Measurements from ENCODE around the gene SERINC1.

GRCh38 chr6:122449069-122449468 is 22.5 kb downstream of the SERINC1 start:
- TF ChIP-seq, protein P1, sequence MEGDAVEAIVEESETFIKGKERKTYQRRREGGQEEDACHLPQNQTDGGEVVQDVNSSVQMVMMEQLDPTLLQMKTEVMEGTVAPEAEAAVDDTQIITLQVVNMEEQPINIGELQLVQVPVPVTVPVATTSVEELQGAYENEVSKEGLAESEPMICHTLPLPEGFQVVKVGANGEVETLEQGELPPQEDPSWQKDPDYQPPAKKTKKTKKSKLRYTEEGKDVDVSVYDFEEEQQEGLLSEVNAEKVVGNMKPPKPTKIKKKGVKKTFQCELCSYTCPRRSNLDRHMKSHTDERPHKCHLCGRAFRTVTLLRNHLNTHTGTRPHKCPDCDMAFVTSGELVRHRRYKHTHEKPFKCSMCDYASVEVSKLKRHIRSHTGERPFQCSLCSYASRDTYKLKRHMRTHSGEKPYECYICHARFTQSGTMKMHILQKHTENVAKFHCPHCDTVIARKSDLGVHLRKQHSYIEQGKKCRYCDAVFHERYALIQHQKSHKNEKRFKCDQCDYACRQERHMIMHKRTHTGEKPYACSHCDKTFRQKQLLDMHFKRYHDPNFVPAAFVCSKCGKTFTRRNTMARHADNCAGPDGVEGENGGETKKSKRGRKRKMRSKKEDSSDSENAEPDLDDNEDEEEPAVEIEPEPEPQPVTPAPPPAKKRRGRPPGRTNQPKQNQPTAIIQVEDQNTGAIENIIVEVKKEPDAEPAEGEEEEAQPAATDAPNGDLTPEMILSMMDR (IDR thresholded peaks at IDR 0.05): no peak
- TF ChIP-seq EZH2 (IDR thresholded peaks at IDR 0.05) (no peak), EZH2phosphoT487 (IDR thresholded peaks at IDR 0.05) (no peak)

Measured in neural progenitor cell (in vitro differentiated cells).